Nephron progenitor cell (in vitro differentiated cells): Measurements from ENCODE around the gene CIAO3.

Source experiments
- DNase-seq: peaks from one replicate; pipeline ENCODE4 v3.0.0; 2021
- H3K27ac Mint-ChIP-seq: 2 replicates; pipeline ENCODE4 v1.8.0; 2021; ENCODE audit warnings: mild to moderate bottlenecking, moderate library complexity, mixed read lengths
- H3K27me3 Mint-ChIP-seq: 2 replicates; pipeline ENCODE4 v1.8.0; 2021; ENCODE audit warnings: mild to moderate bottlenecking, low read depth, mixed read lengths; ENCODE audit not compliant: poor library complexity
- H3K36me3 Mint-ChIP-seq: 2 replicates; pipeline ENCODE4 v1.8.0; 2021; ENCODE audit warnings: low read depth, mixed read lengths
- H3K4me1 Mint-ChIP-seq: 2 replicates; pipeline ENCODE4 v1.8.0; 2021; ENCODE audit warnings: mixed read lengths
- H3K4me3 Mint-ChIP-seq: 2 replicates; pipeline ENCODE4 v1.8.0; 2021; ENCODE audit warnings: mild to moderate bottlenecking, moderate library complexity, mixed read lengths
- H3K9me3 Mint-ChIP-seq: 2 replicates; pipeline ENCODE4 v1.8.0; 2021; ENCODE audit warnings: mild to moderate bottlenecking, moderate library complexity, mixed read lengths
- TF ChIP-seq, protein P1 (sequence below): fragments of 200-600 bp; sonication (generic); IDR thresholded peaks from 2 replicates; pipeline ENCODE4 v1.5.0; 2021; ENCODE audit warnings: antibody characterized with exemption

Gene CIAO3

DNA sequence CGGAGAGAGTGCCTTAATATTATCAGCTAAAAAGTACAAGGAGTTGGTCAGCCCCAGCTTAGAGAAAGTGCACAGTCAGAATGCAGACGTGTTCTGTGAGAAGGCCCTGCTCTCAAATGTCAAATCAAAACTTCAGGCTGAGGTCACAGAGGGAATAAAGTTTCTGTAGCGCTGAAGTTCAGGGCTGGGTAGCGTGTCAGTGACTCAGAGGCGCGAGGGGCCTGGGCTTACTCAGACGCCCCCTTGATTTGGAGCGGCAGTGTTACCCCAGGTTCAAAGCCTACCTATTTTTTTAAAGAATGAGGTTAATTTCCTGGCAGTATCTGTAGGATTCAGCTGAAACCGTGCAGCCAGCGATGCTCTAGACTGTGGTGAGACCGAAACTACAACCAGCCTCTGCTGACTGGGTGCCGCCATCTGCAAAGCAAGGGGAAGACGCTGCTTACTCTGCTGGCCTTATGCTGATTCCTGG lies 4.8 kb downstream of the CIAO3 start:
- no peak overlapping the region for H3K27ac Mint-ChIP-seq
- no peak overlapping the region for H3K4me3 Mint-ChIP-seq
- peaks cover 2% of the 10 kb centered on the region for H3K27me3 Mint-ChIP-seq
- H3K4me1 Mint-ChIP-seq: peaks cover 24% of the 10 kb centered on the region
- TF ChIP-seq, protein P1, sequence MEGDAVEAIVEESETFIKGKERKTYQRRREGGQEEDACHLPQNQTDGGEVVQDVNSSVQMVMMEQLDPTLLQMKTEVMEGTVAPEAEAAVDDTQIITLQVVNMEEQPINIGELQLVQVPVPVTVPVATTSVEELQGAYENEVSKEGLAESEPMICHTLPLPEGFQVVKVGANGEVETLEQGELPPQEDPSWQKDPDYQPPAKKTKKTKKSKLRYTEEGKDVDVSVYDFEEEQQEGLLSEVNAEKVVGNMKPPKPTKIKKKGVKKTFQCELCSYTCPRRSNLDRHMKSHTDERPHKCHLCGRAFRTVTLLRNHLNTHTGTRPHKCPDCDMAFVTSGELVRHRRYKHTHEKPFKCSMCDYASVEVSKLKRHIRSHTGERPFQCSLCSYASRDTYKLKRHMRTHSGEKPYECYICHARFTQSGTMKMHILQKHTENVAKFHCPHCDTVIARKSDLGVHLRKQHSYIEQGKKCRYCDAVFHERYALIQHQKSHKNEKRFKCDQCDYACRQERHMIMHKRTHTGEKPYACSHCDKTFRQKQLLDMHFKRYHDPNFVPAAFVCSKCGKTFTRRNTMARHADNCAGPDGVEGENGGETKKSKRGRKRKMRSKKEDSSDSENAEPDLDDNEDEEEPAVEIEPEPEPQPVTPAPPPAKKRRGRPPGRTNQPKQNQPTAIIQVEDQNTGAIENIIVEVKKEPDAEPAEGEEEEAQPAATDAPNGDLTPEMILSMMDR: no peak
- no peak for DNase-seq
- peaks cover 9% of the 10 kb centered on the region for H3K36me3 Mint-ChIP-seq
- H3K9me3 Mint-ChIP-seq: no peaks in the 10 kb centered on the region

DNA sequence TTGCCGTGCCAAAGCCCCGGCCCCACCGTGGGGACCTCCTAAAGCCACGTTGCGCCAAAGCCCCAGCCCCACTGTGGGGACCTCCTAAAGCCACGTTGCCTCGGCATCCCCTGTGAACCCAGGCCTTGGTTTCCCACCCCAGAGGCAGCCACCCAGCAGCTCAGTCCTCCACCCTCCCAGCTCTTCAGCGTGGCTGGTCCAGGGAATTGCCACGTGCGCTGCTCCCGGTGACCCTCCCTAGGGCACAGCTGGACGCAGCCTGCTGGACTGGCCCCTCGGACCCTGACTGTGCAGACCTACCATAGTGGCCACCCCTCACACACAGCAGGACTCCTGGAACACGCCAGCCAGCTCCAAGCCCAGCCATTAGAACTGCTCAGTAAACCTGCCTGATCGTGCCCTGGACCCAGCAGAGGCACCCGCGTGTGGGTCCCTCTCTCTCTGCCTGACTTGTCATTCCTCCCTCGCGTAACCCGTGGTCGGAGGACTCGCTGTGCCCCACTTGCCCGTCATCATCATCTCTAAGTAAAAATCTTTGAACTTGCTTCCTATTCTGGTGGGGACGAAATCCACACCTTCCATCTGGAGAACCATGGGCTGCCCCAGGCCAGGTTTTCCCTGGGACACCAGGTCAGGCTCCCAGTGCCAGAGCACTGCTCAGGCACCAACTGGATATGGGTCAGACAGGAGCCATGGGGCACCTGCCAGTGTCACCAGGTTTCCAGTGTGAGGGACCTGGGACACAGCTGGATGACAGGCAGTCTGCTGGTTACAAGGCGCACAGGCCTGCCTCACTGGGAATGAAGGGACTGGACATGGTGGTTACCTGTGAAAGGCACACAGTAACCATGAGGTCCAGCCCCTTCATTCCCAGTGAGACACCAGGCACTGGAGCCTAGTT lies 5.6 kb downstream of the CIAO3 start:
- H3K4me1 Mint-ChIP-seq: peaks cover 23% of the 10 kb centered on the region
- no peak overlapping the region for H3K4me3 Mint-ChIP-seq
- H3K27me3 Mint-ChIP-seq: peaks cover 2% of the 10 kb centered on the region
- H3K36me3 Mint-ChIP-seq: peaks cover 9% of the 10 kb centered on the region
- no peak for DNase-seq
- H3K27ac Mint-ChIP-seq: no peak overlapping the region
- TF ChIP-seq, protein P1: no peak
- no peaks in the 10 kb centered on the region for H3K9me3 Mint-ChIP-seq

DNA sequence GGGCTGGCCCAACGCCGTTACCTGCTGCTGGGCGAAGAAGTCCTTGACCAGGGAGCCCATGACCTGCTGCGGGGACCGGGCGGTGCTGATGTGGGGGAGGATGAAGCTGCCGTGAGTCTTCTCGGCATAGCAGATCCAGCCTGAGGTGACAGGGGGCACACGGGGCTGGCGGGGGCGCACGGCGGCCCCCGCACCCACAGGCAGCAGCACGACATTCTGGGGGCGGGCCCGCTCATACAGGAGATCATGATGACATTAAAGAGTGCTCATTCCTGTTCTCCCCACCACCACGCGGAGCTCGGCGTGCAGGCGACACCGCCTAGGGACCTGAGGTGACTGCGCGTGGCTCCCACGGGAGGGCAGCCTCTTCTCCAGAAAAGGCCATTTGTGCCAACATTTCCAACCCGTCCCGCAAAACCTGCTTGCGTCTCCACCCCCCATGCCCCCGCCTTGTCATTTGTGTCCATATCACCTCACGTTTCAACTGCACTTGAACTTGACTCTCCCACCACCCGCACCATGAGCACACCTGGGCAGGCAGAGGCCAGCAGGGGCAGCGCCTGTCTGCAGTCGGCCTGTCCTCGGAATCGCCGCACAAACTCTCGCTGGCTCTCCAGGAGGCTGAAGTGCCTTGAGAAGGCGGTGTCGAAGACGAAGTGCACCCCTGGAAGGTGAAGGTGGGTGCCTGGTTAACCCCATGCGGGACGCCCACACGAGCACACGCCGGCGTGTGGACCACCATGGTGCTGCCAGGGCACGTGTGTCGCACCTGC lies 6.4 kb downstream of the CIAO3 start:
- DNase-seq: no peak
- Mint-ChIP-seq H3K4me3 (no peak overlapping the region), H3K9me3 (no peaks in the 10 kb centered on the region), H3K27ac (no peak overlapping the region), H3K36me3 (peaks cover 9% of the 10 kb centered on the region), H3K27me3 (peaks cover 2% of the 10 kb centered on the region), H3K4me1 (peaks cover 14% of the 10 kb centered on the region)
- TF ChIP-seq, protein P1: no peak

DNA sequence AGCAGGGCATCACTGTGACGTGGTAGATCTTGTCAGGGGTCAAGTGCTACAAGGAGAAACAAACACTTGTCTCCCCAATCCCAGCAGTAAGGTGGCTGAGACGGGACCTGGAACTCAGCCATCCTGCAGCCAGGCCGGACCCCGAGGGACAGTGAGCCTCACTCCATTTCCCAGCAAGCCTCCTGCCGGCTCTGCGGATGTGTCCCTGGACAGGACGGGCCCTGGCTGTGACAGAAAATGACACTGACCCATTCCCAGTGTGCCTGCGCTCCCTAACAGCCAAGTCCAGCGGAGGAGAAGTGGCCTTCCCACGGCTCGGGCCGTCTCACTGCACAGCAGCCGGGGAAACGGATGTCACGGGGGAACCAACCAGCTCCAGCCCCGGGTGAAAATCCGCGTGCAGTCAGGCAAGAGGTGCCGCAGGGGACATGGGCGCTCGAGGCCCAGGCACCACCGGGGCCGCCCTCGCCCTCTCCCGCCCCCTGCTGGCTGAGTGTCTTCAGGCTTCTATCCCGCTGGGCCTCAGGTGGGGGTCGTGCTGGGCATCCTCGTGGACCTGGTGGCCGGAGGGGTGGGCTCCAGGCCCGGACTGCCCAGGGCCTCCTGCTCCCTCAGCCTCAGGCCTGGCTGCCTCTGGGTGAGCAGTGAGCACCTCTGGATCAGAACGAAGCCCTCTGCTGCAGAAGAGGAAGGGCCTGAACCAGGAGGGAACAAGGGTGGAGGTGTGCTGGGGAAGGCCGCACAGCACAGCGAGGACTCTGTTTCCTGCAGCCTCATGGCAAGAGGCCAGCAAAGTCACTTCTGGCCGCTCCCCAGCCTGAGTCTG lies 7.2 kb downstream of the CIAO3 start:
- Mint-ChIP-seq H3K27ac (no peak overlapping the region), H3K36me3 (peaks cover 9% of the 10 kb centered on the region), H3K9me3 (no peaks in the 10 kb centered on the region), H3K27me3 (peaks cover 7% of the 10 kb centered on the region), H3K4me3 (no peak overlapping the region), H3K4me1 (peaks cover 9% of the 10 kb centered on the region)
- TF ChIP-seq, protein P1: no peak
- DNase-seq: peak; percentile 53

DNA sequence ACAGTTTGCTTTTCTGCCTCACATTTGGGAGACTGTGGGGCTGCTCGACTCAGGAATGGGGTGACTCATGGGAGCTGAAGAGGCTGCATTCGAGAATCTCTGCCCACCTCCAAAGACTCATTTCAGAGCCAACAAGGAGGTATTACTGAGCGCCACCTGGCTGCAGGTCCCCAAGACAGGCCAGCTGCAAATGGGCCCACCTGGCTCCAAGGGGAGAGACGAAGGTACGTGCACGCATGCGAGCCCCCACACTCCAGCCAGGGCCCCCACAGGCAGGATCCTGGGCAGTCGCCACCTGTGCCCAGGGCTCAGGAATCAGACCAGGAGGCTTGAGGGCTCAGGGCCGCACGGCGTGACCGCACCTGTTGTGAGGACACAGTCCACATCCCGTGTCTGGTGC lies 7.9 kb downstream of the CIAO3 start:
- Mint-ChIP-seq H3K4me3 (no peak overlapping the region), H3K36me3 (peaks cover 9% of the 10 kb centered on the region), H3K27me3 (peaks cover 7% of the 10 kb centered on the region), H3K27ac (no peak overlapping the region), H3K4me1 (peaks cover 7% of the 10 kb centered on the region), H3K9me3 (no peaks in the 10 kb centered on the region)
- TF ChIP-seq, protein P1: no peak
- DNase-seq: no peak
